HG03045 (cell line): Measurements from ENCODE around the gene CECR2.

Source experiments
- ATAC-seq: cut with Tn5 transposase; IDR thresholded peaks from one replicate; pipeline ENCODE4 v1.9.1; 2021; ENCODE audit warnings: mild to moderate bottlenecking, moderate library complexity; ENCODE audit not compliant: unreplicated experiment

CECR2 gene

DNA sequence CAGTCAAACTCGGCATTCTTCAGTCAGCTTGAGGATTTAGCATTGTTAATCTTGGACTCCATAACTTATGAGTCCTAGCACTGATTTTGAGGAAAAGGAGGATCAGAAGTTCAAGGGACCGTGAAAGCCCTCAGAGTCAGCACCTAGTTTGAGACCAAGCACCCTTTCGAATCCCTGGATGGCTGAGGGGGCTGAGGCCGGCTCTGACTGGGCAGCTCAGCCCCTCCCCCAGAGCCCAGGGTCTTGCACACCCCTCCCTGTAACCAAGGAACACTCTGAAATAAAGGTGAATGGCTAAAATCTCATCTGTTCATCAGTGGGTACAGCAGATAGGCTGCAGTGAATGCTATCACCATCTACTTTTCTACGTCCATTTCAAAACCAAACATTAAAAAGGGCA, 221.3 kb downstream of the CECR2 start:
- no peak for ATAC-seq

- ATAC-seq = no peak
Observed at GRCh38 chr22:17592201-17592600, 222.9 kb downstream of the CECR2 start.

GRCh38 chr22:17596226-17596625, 227.0 kb downstream of the CECR2 start:
- no peak for ATAC-seq

DNA sequence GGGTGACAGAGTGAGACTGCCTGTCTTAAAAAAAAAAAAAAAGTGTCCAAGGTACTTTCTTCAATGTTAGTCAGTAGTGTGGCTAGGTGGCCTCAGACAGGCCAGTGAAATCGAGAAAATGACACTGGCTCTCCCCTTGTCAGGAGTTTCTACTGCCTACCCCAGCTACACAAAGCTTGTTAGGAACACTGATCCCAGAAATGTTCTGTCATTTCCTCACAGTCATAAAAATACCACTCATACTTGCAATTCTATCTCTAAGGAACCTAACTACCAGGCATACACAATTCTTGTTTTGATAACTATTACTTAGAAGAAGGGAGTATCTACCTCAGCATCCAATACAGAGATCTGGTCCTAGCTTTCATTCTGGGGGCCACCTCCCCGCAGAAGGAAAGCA, 228.0 kb downstream of the CECR2 start:
- no peak for ATAC-seq

GRCh38 chr22:17598318-17598717, 229.1 kb downstream of the CECR2 start:
- ATAC-seq = no peak

DNA sequence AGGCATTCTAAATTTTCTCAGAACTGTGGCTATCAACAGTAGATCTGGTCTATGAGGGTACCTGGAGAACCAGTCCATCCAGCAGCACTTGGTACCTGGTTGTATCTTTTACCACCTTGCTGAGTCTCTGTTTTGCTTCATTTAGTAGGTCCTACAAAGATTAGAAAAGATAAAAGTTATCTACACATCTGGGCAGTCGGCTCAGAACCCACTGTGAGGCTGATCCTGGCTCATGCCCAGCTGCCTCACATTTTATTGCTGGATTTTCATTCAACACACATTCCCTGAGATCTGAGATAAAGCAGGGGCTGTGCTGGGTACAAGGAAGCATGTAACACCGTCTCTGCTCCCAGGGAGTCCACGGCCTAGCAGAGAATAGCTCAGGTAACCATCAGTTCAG, 231.8 kb downstream of the CECR2 start:
- no peak for ATAC-seq

GRCh38 chr22:17603668-17604067, 234.4 kb downstream of the CECR2 start:
- no peak for ATAC-seq

DNA sequence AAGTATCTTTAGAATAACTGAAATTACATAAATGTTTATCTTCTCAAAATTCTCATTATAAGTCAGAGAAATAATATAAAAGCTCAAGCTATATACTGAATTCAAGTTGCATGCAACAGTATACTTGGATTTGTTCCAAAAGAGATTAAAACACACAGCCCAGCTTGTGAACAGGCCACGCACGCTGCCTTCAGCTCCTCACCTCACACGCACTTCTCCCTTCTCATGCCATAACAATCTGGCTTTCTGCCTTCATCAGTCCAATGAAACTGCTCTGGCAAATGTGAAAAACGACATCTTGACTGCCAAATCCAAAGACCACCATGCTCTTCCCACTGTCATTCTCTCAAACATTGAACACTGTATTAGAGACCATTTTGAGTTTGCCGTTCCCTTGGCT, 237.2 kb downstream of the CECR2 start:
- ATAC-seq = no peak
